ENCODE measurements around the gene PRDM16.

Gene PRDM16

GRCh38 chr1:3319874-3320245, 250.9 kb downstream of the PRDM16 start:
- Histone ChIP-seq H3K9ac (ENCODE audit: low read depth in 1 of 2, low read length in 2 of 2) (peak overlapping the region; percentile 28 to 52), H3K4me1 (ENCODE audit: control insufficient read depth in 1 of 2, insufficient read depth in 2 of 2, low read length in 2 of 2) (peaks cover 55 to 65% of the 10 kb centered on the region in 2 donors), H3K4me3 (ENCODE audit: low read depth in 1 of 2, low read length in 2 of 2) (peak overlapping the region in 1 of 2 donors; percentile 44), H3K36me3 (ENCODE audit: control insufficient read depth in 1 of 2, insufficient read depth in 2 of 2, low read length in 2 of 2) (no peaks in the 10 kb centered on the region), H3K27ac (ENCODE audit: low read depth, low read length) (peak overlapping the region; percentile 68), H3K9me3 (ENCODE audit: control insufficient read depth in 1 of 2, low read length in 2 of 2) (no peaks in the 10 kb centered on the region), H3K27me3 (ENCODE audit: control insufficient read depth in 1 of 2, insufficient read depth in 2 of 2, low read length in 2 of 2) (no peaks in the 10 kb centered on the region)

GRCh38 chr1:3320246-3321152, 251.5 kb downstream of the PRDM16 start:
- Histone ChIP-seq H3K4me1 (ENCODE audit: control insufficient read depth in 1 of 2, insufficient read depth in 2 of 2, low read length in 2 of 2) (peaks cover 55 to 62% of the 10 kb centered on the region in 2 donors), H3K9me3 (ENCODE audit: control insufficient read depth in 1 of 2, low read length in 2 of 2) (no peaks in the 10 kb centered on the region), H3K27me3 (ENCODE audit: control insufficient read depth in 1 of 2, insufficient read depth in 2 of 2, low read length in 2 of 2) (no peaks in the 10 kb centered on the region), H3K36me3 (ENCODE audit: control insufficient read depth in 1 of 2, insufficient read depth in 2 of 2, low read length in 2 of 2) (no peaks in the 10 kb centered on the region), H3K4me3 (ENCODE audit: low read depth in 1 of 2, low read length in 2 of 2) (peak overlapping the region; percentile 53 to 59), H3K9ac (ENCODE audit: low read depth in 1 of 2, low read length in 2 of 2) (peak overlapping the region in 1 of 2 donors; percentile 52), H3K27ac (ENCODE audit: low read depth, low read length) (peak overlapping the region; percentile 68)

GRCh38 chr1:3321559-3322449, 252.8 kb downstream of the PRDM16 start:
- H3K4me3 ChIP-seq (ENCODE audit: low read depth in 1 of 2, low read length in 2 of 2), result peak overlapping the region; percentile 53 to 59
- peaks cover 55 to 58% of the 10 kb centered on the region in 2 donors for H3K4me1 ChIP-seq (ENCODE audit: control insufficient read depth in 1 of 2, insufficient read depth in 2 of 2, low read length in 2 of 2)

GRCh38 chr1:3322450-3323020, 253.5 kb downstream of the PRDM16 start:
- no peaks in the 10 kb centered on the region for H3K36me3 ChIP-seq (ENCODE audit: control insufficient read depth in 1 of 2, insufficient read depth in 2 of 2, low read length in 2 of 2)
- peak overlapping the region; percentile 17 for H3K27ac ChIP-seq (ENCODE audit: low read depth, low read length)

More at GRCh38 chr1:3321559-3322449, 252.8 kb downstream of the PRDM16 start:
- no peak overlapping the region for H3K27ac ChIP-seq (ENCODE audit: low read depth, low read length)
- no peaks in the 10 kb centered on the region for H3K27me3 ChIP-seq (ENCODE audit: control insufficient read depth in 1 of 2, insufficient read depth in 2 of 2, low read length in 2 of 2)
- H3K9ac ChIP-seq (ENCODE audit: low read depth in 1 of 2, low read length in 2 of 2), result peak overlapping the region in 1 of 2 donors; percentile 33
- H3K9me3 ChIP-seq (ENCODE audit: control insufficient read depth in 1 of 2, low read length in 2 of 2), result no peaks in the 10 kb centered on the region
- H3K36me3 ChIP-seq (ENCODE audit: control insufficient read depth in 1 of 2, insufficient read depth in 2 of 2, low read length in 2 of 2), result no peaks in the 10 kb centered on the region

GRCh38 chr1:3323021-3323795, 254.2 kb downstream of the PRDM16 start:
- peaks cover 55 to 58% of the 10 kb centered on the region in 2 donors for H3K4me1 ChIP-seq (ENCODE audit: control insufficient read depth in 1 of 2, insufficient read depth in 2 of 2, low read length in 2 of 2)
- H3K36me3 ChIP-seq (ENCODE audit: control insufficient read depth in 1 of 2, insufficient read depth in 2 of 2, low read length in 2 of 2), result no peaks in the 10 kb centered on the region
- peak overlapping the region; percentile 17 for H3K27ac ChIP-seq (ENCODE audit: low read depth, low read length)
- no peaks in the 10 kb centered on the region for H3K9me3 ChIP-seq (ENCODE audit: control insufficient read depth in 1 of 2, low read length in 2 of 2)
- H3K27me3 ChIP-seq (ENCODE audit: control insufficient read depth in 1 of 2, insufficient read depth in 2 of 2, low read length in 2 of 2), result no peaks in the 10 kb centered on the region
- H3K9ac ChIP-seq (ENCODE audit: low read depth in 1 of 2, low read length in 2 of 2), result peak overlapping the region in 1 of 2 donors; percentile 67
- H3K4me3 ChIP-seq (ENCODE audit: low read depth in 1 of 2, low read length in 2 of 2), result peak overlapping the region; percentile 0 to 53

More at GRCh38 chr1:3322450-3323020, 253.5 kb downstream of the PRDM16 start:
- Histone ChIP-seq H3K9ac (ENCODE audit: low read depth in 1 of 2, low read length in 2 of 2) (peak overlapping the region in 1 of 2 donors; percentile 67), H3K27me3 (ENCODE audit: control insufficient read depth in 1 of 2, insufficient read depth in 2 of 2, low read length in 2 of 2) (no peaks in the 10 kb centered on the region), H3K4me3 (ENCODE audit: low read depth in 1 of 2, low read length in 2 of 2) (peak overlapping the region; percentile 0 to 53), H3K9me3 (ENCODE audit: control insufficient read depth in 1 of 2, low read length in 2 of 2) (no peaks in the 10 kb centered on the region), H3K4me1 (ENCODE audit: control insufficient read depth in 1 of 2, insufficient read depth in 2 of 2, low read length in 2 of 2) (peaks cover 55 to 58% of the 10 kb centered on the region in 2 donors)

- H3K4me1 ChIP-seq (ENCODE audit: control insufficient read depth in 1 of 2, insufficient read depth in 2 of 2, low read length in 2 of 2), result peaks cover 51 to 52% of the 10 kb centered on the region in 2 donors
- H3K9ac ChIP-seq (ENCODE audit: low read depth in 1 of 2, low read length in 2 of 2), result peak overlapping the region in 1 of 2 donors; percentile 3
Measured at GRCh38 chr1:3323796-3324703, 255.0 kb downstream of the PRDM16 start.

GRCh38 chr1:3324704-3325535, 255.9 kb downstream of the PRDM16 start:
- peaks cover 43 to 46% of the 10 kb centered on the region in 2 donors for H3K4me1 ChIP-seq (ENCODE audit: control insufficient read depth in 1 of 2, insufficient read depth in 2 of 2, low read length in 2 of 2)
- H3K27me3 ChIP-seq (ENCODE audit: control insufficient read depth in 1 of 2, insufficient read depth in 2 of 2, low read length in 2 of 2), result no peaks in the 10 kb centered on the region
- H3K9me3 ChIP-seq (ENCODE audit: control insufficient read depth in 1 of 2, low read length in 2 of 2), result no peaks in the 10 kb centered on the region
- no peak overlapping the region for H3K27ac ChIP-seq (ENCODE audit: low read depth, low read length)
- no peak overlapping the region for H3K4me3 ChIP-seq (ENCODE audit: low read depth in 1 of 2, low read length in 2 of 2)
- peak overlapping the region in 1 of 2 donors; percentile 3 for H3K9ac ChIP-seq (ENCODE audit: low read depth in 1 of 2, low read length in 2 of 2)
- H3K36me3 ChIP-seq (ENCODE audit: control insufficient read depth in 1 of 2, insufficient read depth in 2 of 2, low read length in 2 of 2), result no peaks in the 10 kb centered on the region

More at GRCh38 chr1:3323796-3324703, 255.0 kb downstream of the PRDM16 start:
- Histone ChIP-seq H3K36me3 (ENCODE audit: control insufficient read depth in 1 of 2, insufficient read depth in 2 of 2, low read length in 2 of 2) (no peaks in the 10 kb centered on the region), H3K9me3 (ENCODE audit: control insufficient read depth in 1 of 2, low read length in 2 of 2) (no peaks in the 10 kb centered on the region), H3K27me3 (ENCODE audit: control insufficient read depth in 1 of 2, insufficient read depth in 2 of 2, low read length in 2 of 2) (no peaks in the 10 kb centered on the region), H3K4me3 (ENCODE audit: low read depth in 1 of 2, low read length in 2 of 2) (no peak overlapping the region), H3K27ac (ENCODE audit: low read depth, low read length) (no peak overlapping the region)
